Measurements from ENCODE around the gene TRMT10B.
"Not testable (repeated sequence)": the region's sequence is repeated elsewhere in the genome, so short reads cannot be mapped to it uniquely, and the experiment has no call there.

Gene TRMT10B

DNA sequence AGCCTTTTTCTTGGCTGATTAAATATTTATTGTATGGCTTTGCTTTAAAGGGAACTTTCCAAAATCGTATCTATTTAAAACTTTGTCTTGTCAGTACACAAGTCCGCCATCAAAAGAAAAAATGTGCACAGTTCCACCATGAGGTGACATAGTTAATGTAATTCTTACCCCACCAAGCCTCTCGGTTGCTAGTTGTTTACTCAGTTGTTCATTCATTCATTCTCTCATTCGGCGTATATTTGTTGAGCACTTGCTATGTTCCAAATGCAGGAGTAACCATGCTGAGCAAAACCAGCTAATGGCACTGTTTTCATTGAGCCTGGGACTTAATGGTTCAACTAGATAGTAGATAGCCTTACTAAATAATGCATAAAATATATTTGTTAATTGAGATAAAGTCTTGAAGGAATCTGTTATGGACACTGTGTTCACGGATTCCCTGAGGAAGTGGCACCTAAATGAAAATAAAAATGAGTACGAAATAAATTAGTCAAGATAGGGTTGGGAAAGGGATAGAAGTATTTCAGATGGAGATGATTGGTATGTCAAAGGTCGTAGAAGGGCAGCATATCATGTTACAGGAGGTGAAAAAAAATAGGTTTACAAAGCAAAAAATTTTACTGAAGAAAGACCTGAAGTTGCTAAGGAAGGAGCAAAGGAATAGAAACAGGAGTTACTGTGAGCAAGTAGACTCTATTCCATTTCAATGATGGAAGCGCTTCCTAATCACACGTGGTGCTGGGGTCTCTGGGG lies 48.5 kb downstream of the TRMT10B start:
- no peak for DNase-seq

DNA sequence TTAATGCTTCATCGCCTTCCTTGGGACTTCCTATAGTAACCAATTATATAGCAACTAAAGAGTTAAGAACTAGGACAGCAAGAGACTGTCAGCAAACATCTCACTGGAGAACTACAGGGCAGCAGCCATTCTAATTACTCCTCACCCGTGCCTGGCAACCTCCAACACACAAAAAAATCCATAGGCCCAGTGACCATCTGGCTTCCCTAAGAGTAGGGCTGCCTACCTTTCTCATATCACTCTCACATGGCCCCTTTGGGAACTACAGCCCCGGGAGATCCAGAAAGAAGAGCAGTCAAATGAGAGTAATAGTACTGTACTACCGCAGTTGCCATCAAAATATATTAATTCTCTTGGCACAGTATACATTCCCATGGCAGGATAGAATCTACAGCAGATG lies 52.7 kb downstream of the TRMT10B start:
- no peak for DNase-seq

DNA sequence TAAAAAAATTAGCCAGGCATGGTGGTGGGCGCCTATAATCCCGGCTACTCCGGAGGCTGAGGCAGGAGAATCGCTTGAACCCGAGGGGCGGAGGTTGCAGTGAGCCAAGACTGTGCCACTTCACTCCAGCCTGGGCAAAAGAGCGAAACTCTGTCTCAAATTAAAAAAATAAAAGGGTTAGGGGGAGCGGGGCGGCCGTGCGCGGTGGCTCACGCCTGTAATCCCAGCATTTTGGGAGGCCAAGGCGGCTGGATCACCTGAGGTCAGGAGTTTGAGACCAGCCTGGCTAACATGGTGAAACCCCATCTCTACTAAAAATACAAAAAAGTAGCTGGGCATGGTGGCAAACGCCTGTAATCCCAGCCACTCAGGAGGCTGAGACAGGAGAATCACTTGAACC lies 56.1 kb downstream of the TRMT10B start:
- not testable (repeated sequence) for DNase-seq

DNA sequence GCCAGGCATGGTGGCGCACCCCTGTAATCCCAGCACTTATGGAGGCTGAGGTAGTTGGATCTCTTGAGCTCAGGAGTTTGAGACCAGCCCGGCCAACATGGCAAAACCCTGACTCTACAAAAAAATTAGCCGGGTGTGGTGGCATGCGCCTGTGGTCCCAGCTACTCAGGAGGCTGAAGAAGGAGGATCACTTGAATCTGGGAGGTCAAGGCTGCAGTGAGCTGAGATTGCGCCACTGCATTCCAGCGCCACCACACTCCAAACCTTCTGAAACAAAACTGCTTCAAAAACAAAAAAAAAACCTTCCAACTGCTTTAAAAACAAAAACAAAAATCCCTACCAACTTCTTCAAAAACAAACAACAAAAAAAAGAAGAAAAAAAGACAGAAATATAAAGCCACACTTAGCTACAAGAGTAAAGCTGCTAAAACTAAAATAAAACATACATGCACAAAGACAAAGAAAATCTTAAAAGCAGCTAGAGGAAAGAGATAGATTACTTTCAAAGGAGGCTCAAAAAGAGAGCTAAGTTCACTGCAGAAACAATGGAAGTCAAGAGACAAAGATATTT lies 58.4 kb downstream of the TRMT10B start:
- DNase-seq = no peak

DNA sequence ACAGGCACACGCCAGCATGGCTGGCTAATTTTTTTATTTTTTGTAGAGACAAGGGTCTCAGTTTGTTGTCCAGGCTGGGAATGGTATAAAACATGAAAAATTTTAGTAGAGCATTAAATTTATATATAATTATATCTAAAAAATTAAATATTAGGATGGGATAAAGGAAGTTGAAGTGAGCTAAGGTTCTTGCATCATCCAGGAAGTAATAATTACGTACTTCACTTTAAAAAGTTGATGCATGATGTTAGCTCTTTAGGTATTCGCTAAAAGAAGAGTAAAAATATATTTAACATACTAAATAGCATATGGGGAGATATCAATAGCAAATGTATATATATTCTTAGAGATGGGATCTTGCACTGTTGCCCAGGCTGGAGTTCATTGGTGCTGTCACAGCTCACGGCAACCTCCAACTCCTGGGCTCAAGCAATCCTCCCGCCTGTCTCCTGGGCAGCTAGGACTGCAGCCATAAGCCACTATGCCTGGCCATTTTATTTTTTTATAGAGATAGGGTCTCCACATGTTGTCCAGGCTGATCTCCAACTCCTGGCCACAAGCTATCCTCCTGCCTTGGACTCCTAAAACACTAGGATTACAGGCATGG lies 59.3 kb downstream of the TRMT10B start:
- no peak for DNase-seq

DNA sequence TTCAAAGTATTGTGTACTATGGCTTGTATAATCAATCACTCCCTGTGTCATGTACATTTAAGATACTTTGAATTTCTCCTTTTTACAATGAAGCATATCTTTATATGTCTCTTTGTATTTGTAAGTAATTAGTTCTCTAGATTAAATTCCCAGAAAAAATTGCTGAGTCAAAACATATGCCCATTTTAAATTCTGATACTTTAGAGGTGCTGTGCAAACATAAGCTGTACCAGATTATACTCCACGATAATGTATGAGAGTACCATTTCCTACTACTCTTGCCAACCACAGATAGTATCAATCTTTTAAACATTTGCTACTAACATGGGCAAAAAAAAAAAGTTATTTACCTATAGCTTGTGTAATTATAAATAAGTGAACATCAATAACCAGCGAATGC lies 65.2 kb downstream of the TRMT10B start:
- DNase-seq = no peak

DNA sequence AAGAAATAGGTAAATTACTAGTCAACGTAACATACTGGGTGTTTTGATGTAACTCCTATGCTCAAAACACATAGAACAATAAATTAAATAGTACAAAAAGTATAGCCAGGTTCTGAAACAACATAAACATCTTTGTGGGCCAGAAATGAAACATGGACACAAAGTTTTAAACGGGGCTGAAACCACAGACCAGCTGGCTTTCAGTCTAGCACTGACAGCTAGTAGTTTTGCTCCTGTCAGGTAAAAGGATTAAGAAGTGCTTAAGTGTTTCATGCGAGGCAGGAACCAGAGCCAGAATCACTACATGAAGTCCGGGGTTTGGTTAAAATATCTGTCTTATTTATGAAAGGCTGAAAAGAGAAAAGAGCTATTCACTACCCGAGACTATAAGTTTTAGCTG lies 66.5 kb downstream of the TRMT10B start:
- DNase-seq = no peak

DNA sequence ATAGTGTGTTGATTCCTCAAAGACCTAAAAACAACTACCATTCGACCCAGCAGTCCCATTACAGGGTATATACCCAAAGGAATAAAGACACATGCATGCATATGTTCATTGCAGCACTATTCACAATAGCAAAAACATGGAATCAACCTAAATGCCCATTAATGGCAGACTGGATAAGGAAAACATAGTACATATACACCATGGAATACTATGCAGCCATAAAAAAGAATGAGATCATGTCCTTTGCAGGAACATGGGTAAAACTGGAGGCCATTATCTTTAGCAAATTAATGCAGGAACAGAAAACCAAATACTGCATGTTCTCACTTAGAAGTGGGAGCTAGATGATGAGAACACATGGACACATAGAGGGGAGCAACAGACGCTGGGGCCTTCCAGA lies 71.6 kb downstream of the TRMT10B start:
- DNase-seq = not testable (repeated sequence)

DNA sequence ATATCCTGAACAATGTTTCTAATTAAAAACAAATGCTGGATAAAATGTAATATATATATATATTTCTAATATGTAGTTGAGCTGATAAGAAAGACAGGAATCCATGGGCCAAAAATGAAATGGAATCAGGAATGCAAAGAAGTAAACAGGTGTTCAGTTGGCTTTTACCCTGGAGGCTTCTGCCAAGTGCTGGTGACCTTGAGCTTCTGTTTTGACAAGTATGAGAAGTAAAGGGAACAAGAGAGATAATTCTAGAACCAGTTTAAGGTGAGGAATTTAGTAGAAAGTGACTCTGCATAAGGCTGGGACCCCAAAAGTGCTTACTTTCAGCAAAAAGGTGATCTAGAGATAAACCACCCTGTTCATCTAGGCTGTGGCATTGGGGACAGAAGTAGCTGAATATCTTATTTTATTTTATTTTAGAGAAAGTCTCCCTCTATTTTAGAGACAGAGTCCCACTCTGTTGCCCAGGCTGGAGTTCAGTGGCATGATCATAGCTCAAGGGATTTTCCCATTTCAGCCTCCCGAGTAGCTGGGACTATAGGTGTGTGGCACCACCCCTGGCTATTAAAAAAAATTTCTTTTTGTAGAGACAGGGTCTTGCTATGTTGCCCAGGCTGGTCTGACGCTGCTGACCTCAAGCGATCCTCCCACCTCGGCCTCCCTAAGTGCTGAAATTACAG lies 74.0 kb downstream of the TRMT10B start:
- DNase-seq = no peak

All from stimulated activated CD4-positive, alpha-beta T cell treated with anti-CD3 and anti-CD28 coated beads, Interleukin-4, amount 100 ng/mL, for 4 hours (primary cell).